Sigmoid colon (tissue), 4 donors: ENCODE data around the gene DENND1C.
A peak's percentile ranks its signal among the peaks of the same experiment; 100 is the strongest.

Experiments
- EP300 ChIP-seq, 4 donors: sonication (generic); formaldehyde crosslinking; IDR thresholded peaks; one replicate each; pipeline ENCODE4 v1.6.1; 2017; ENCODE audit warnings: antibody characterized with exemption in 4 of 4
- POLR2A ChIP-seq, 2 donors: fragments of 450-650 bp; IDR thresholded peaks; one replicate each; pipeline ENCODE4 v1.6.1; 2016; ENCODE audit warnings: antibody characterized with exemption in 2 of 2, mild to moderate bottlenecking in 2 of 2, moderate library complexity in 2 of 2
- POLR2AphosphoS5 ChIP-seq, 4 donors: sonication (generic); formaldehyde crosslinking; IDR thresholded peaks; one replicate each; pipeline ENCODE4 v1.6.1; 2017; ENCODE audit warnings: antibody characterized with exemption in 4 of 4
- TF ChIP-seq, protein P1 (sequence below), 4 experiments: fragments of 450-650 bp in 3 of 4; fragments of 200-600 bp in 1 of 4; IDR thresholded peaks; one replicate each; pipeline ENCODE4 v1.5.1; 2016 to 2019; ENCODE audit warnings: antibody characterized with exemption in 4 of 4, mild to moderate bottlenecking in 3 of 4, moderate library complexity in 2 of 4

DNA sequence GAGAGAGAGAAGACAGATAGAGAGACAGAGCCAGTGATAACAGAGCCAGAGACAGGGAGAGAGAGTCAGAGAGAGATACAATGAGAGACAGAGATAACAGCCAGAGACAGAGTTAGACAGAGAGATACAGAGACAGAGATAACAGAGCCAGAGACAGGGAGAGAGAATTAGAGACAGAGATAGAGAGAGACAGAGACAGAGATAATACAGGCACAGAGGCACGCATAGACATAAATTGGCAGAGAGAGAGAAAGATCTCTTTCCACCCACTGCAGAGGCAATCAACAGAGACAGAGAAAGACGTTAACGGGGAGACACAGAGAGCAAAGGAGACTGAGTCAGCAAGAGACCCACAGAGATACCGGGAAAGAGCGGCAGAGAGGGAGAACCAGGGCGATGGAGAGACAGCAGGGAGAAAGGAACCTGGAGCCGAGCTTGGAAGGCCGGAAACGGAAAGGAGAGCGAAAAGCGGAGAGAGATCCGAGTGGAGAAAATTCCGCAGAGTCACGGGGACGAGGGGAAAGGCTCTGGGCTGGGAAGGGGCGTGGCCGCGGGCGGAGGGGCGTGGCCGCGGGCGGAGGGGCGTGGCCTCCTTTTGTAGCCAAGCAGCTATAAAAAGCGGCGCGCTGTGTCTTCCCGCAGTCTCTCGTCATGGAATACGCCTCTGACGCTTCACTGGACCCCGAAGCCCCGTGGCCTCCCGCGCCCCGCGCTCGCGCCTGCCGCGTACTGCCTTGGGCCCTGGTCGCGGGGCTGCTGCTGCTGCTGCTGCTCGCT lies 49.0 kb upstream of the DENND1C start, which contains the start of gene TNFSF9:
- TF ChIP-seq, protein P1, sequence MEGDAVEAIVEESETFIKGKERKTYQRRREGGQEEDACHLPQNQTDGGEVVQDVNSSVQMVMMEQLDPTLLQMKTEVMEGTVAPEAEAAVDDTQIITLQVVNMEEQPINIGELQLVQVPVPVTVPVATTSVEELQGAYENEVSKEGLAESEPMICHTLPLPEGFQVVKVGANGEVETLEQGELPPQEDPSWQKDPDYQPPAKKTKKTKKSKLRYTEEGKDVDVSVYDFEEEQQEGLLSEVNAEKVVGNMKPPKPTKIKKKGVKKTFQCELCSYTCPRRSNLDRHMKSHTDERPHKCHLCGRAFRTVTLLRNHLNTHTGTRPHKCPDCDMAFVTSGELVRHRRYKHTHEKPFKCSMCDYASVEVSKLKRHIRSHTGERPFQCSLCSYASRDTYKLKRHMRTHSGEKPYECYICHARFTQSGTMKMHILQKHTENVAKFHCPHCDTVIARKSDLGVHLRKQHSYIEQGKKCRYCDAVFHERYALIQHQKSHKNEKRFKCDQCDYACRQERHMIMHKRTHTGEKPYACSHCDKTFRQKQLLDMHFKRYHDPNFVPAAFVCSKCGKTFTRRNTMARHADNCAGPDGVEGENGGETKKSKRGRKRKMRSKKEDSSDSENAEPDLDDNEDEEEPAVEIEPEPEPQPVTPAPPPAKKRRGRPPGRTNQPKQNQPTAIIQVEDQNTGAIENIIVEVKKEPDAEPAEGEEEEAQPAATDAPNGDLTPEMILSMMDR (IDR thresholded peaks at IDR 0.05), result no peak
- TF ChIP-seq POLR2AphosphoS5 (IDR thresholded peaks at IDR 0.05) (peak; percentile 57 to 95 (median 66)), POLR2A (IDR thresholded peaks at IDR 0.05) (peak in 1 of 2 donors; percentile 37), EP300 (IDR thresholded peaks at IDR 0.05) (peak in 1 of 4 donors; percentile 27)
